Activated T-helper 17 cell treated with anti-CD3 and anti-CD28 coated beads, Interleukin-2, amount 50 U/mL, for 72 hours (primary cell): ENCODE measurements around the gene CBY2. TPM values are rescaled to one million over a fixed set of nuclear protein-coding genes. Genes with fewer than 3 reads are reported as not detected.

ENCODE experiments used
- ATAC-seq: fragments of 150-1000 bp; cut with Tn5 transposase; replicated peaks from 2 replicates; pipeline ENCODE4 v1.10.0; 2021; ENCODE audit warnings: mild to moderate bottlenecking, moderate library complexity
- H3K27ac Mint-ChIP-seq: one replicate; pipeline ENCODE4 v1.8.0; 2022; ENCODE audit warnings: mixed read lengths
- H3K27me3 Mint-ChIP-seq: one replicate; pipeline ENCODE4 v1.8.0; 2022; ENCODE audit warnings: mixed read lengths
- H3K36me3 Mint-ChIP-seq: one replicate; pipeline ENCODE4 v1.8.0; 2022; ENCODE audit warnings: low read depth, mild to moderate bottlenecking, mixed read lengths
- H3K4me1 Mint-ChIP-seq: one replicate; pipeline ENCODE4 v1.8.0; 2022; ENCODE audit warnings: mixed read lengths
- H3K4me3 Mint-ChIP-seq: one replicate; pipeline ENCODE4 v1.8.0; 2022; ENCODE audit warnings: mild to moderate bottlenecking, mixed read lengths
- H3K9me3 Mint-ChIP-seq: one replicate; pipeline ENCODE4 v1.8.0; 2022; ENCODE audit warnings: mixed read lengths
- total RNA-seq, 2 donors: library from RNA; stranded (reverse); gene quantifications; one replicate each; pipeline ENCODE4 v1.2.3, GENCODE V29; 2022

The CBY2 gene
- total RNA-seq, 2 donors from 2014 or later = not detected

DNA sequence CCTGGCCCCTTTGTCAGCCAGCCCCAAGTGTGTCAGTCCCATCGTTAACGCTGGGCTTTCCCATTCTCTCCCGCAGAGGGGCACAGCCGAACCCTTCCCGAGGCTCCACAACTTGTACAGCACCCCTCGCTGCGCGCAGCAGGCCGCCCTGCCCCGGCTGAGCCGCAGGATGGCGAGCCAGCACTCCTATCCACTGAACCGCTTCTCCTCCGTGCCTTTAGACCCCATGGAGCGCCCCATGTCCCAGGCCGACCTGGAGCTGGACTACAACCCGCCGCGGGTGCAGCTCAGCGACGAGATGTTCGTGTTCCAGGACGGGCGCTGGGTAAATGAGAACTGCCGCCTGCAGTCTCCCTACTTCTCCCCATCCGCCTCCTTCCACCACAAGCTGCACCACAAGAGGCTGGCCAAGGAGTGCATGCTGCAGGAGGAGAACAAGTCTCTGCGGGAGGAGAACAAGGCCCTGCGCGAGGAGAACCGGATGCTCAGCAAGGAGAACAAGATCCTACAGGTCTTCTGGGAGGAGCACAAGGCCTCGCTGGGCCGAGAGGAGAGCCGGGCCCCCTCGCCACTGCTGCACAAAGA, 11.1 kb downstream of the CBY2 start:
- no peak for ATAC-seq
- H3K27me3 Mint-ChIP-seq = no peaks in the 10 kb centered on the region
- H3K4me1 Mint-ChIP-seq = no peaks in the 10 kb centered on the region
- no peak overlapping the region for H3K4me3 Mint-ChIP-seq
- H3K27ac Mint-ChIP-seq = no peak overlapping the region
- peaks cover 3% of the 10 kb centered on the region for H3K9me3 Mint-ChIP-seq
- no peaks in the 10 kb centered on the region for H3K36me3 Mint-ChIP-seq

DNA sequence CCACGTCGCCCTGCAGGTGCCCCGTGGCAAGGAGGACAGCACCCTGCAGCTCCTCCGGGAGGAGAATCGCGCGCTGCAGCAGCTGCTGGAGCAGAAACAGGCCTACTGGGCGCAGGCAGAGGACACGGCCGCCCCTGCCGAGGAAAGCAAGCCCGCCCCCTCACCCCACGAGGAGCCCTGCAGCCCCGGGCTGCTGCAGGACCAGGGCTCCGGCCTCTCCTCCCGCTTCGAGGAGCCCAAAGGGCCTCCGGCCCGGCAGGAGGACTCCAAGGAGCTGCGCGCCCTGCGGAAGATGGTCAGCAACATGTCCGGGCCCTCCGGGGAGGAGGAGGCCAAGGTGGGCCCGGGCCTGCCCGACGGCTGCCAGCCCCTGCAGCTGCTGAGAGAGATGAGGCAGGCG, 11.6 kb downstream of the CBY2 start:
- Mint-ChIP-seq H3K9me3 (peaks cover 2% of the 10 kb centered on the region), H3K4me1 (no peaks in the 10 kb centered on the region), H3K27me3 (no peaks in the 10 kb centered on the region), H3K27ac (no peak overlapping the region), H3K4me3 (no peak overlapping the region), H3K36me3 (no peaks in the 10 kb centered on the region)
- no peak for ATAC-seq

DNA sequence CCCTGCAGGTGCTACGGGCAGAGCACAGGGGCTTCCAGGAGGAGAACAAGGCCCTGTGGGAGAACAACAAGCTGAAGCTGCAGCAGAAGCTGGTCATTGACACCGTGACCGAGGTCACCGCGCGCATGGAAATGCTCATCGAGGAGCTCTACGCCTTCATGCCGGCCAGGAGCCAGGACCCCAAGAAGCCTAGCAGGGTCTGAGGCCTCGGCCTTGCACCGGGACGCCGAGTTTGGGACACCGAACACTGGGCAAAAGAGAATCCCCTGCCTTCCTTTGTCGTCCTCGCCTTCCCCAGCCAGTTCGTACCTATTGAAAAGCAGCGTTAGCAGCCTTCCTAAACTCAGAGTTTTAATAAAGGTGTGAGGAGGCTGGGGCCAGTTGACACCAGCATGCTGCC, 12.1 kb downstream of the CBY2 start:
- Mint-ChIP-seq H3K27me3 (no peaks in the 10 kb centered on the region), H3K4me1 (no peaks in the 10 kb centered on the region), H3K9me3 (no peaks in the 10 kb centered on the region), H3K27ac (no peak overlapping the region), H3K4me3 (no peak overlapping the region), H3K36me3 (no peaks in the 10 kb centered on the region)
- ATAC-seq = no peak

DNA sequence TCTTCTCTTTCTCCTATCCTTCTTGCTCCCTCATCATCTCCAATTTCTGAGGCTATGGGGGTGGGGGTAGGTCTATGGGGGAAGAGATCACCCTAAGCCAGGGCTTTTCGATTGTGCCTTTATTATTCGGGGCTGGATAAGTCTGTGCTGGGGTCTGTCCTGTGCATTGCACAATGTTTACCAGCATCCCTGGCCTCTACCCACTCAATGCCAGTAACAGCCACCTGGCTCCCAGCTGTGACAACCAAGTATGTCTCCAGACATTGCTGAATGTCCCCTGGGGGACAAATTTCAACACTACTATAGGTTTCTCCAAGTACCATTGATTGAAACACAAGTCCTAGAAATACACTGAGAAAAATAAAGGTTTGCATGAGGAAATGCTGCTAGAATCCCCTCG, 13.2 kb downstream of the CBY2 start:
- H3K27me3 Mint-ChIP-seq = no peaks in the 10 kb centered on the region
- H3K4me1 Mint-ChIP-seq = no peaks in the 10 kb centered on the region
- no peaks in the 10 kb centered on the region for H3K36me3 Mint-ChIP-seq
- no peak overlapping the region for H3K27ac Mint-ChIP-seq
- H3K9me3 Mint-ChIP-seq = no peaks in the 10 kb centered on the region
- H3K4me3 Mint-ChIP-seq = no peak overlapping the region
- ATAC-seq = no peak

DNA sequence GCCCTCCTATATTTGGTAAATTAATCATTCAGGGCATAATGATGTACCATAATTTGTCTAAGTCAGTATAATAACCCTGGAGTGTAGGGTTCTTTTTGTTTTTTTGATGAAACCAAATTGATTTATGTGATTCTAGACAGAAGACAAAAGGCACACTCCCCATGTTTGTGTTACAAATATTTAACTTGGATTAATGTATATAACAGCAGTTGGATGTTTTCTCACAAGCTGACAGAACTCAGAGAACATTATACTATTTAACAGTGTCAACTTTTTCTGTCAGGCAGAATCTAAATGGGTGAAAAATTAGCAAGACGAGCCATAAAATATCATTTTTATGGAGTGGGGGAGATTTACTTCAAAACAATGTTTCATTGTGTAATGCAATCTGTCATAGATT, 15.2 kb downstream of the CBY2 start:
- no peaks in the 10 kb centered on the region for H3K9me3 Mint-ChIP-seq
- ATAC-seq = no peak

DNA sequence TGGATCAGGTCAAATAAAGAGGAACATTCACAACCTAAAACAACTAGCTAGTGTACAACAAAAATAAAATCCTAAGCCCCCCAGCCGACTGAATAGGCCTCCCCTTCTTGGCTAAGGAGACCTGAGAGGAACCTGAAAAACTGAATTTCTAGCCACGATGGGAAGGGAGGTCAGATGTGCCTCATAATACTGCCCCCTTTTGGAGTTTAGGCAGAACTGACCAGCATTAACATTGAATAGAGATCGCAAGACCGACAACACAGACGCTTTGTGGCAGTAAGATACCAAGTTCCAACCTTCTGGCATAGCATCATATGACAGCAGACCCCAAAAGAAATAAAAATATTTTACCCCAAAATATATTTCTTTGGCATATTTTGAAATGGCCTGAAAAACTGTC, 15.9 kb downstream of the CBY2 start:
- peak; percentile 50 for ATAC-seq

More for the DNA sequence above, 15.2 kb downstream of the CBY2 start:
- Mint-ChIP-seq H3K4me3 (no peak overlapping the region), H3K36me3 (no peaks in the 10 kb centered on the region), H3K27me3 (no peaks in the 10 kb centered on the region), H3K27ac (no peak overlapping the region), H3K4me1 (no peaks in the 10 kb centered on the region)

DNA sequence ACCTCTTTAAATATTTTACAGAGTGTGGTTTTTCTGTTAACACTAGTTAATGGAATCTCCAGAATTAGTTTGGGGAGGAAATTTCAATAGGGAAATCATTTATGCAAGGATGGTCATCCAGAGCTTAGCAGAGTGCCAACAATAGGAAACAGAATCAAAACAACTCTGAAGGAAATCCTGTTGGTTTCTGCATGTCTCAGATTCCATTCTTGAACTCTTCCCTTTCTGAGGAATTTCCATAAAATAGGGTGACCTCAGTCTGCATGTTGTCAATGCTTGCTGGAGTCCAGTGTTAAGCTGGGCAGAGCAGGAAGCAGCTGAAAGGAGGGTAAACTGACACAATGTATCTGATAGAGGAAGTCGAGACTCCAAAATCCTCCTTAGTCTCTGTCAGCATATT, 16.9 kb downstream of the CBY2 start:
- no peaks in the 10 kb centered on the region for H3K4me1 Mint-ChIP-seq
- no peak for ATAC-seq

More for the DNA sequence above, 15.9 kb downstream of the CBY2 start:
- H3K27ac Mint-ChIP-seq = no peak overlapping the region
- no peaks in the 10 kb centered on the region for H3K36me3 Mint-ChIP-seq
- no peaks in the 10 kb centered on the region for H3K4me1 Mint-ChIP-seq
- H3K27me3 Mint-ChIP-seq = no peaks in the 10 kb centered on the region
- no peak overlapping the region for H3K4me3 Mint-ChIP-seq
- H3K9me3 Mint-ChIP-seq = no peaks in the 10 kb centered on the region

DNA sequence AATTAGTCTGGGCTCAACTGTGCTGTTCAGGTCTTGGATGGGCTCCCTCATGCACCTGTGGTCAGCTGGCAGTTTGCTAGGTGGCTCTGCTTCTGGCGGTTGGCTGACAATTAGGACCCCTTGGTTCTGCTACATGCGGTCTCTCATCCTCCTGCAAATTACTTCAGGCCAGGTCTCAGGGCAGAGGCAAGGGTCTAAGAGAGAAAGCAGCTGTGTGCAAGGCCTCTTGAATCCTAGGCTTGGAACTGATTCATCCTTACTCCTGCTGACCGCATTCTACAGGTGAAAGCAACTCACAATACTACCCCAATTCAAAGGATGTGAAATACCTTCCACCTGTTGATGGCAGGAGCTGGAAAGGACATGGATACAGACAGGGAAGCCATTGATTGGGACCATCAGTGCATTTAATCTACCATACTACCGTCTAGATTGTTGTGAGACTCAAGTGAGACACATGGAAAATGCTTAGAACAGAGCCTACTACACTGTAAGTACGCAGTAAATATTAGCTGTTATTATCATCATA, 19.1 kb downstream of the CBY2 start:
- Mint-ChIP-seq H3K27ac (no peak overlapping the region), H3K27me3 (no peaks in the 10 kb centered on the region), H3K9me3 (no peaks in the 10 kb centered on the region)

More for the DNA sequence above, 16.9 kb downstream of the CBY2 start:
- H3K36me3 Mint-ChIP-seq = no peaks in the 10 kb centered on the region
- H3K4me3 Mint-ChIP-seq = no peak overlapping the region
- H3K27me3 Mint-ChIP-seq = no peaks in the 10 kb centered on the region
- no peaks in the 10 kb centered on the region for H3K9me3 Mint-ChIP-seq
- H3K27ac Mint-ChIP-seq = no peak overlapping the region

DNA sequence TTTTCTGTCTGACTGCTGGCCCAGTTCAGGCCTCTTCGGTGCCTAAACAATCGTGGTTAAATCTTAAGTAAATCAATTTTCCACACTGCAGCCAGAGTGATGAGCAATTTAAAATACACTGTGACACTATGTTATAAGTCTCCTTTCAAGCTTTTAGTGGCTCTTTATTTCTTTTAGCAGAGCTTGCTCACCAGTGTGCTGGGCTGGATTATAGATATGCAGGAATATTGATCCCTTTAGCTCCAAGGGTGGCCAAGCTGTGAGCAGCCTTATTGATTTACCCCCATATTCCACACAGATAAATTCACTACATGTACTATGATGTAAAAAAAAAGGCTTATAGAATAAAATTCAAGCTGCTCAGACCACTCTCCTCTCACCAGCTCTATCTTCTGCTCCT, 21.7 kb downstream of the CBY2 start:
- Mint-ChIP-seq H3K36me3 (no peaks in the 10 kb centered on the region), H3K27ac (no peak overlapping the region), H3K9me3 (no peaks in the 10 kb centered on the region), H3K4me3 (no peak overlapping the region), H3K27me3 (no peaks in the 10 kb centered on the region), H3K4me1 (no peaks in the 10 kb centered on the region)
- no peak for ATAC-seq

More for the DNA sequence above, 19.1 kb downstream of the CBY2 start:
- Mint-ChIP-seq H3K4me1 (no peaks in the 10 kb centered on the region), H3K4me3 (no peak overlapping the region), H3K36me3 (no peaks in the 10 kb centered on the region)
- ATAC-seq = no peak

DNA sequence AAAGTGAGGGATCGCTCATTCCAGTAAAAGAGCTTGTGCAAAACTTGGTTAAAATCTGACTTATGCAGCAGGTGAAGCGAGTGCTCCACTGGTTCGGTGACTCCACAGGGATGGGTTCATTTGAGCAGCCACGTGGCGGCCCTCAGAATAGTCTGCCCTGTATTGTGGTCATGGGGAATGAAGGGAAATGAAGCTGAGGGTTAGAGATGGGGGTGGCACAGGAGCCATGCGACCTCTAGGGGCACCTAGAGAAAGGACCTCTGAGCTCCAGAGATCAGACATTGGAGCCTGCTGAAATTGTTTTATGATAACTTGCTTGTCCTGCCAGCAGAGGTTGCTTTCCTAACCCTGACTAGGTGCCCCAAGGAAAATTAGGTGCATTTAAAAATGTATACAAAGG, 26.6 kb downstream of the CBY2 start:
- ATAC-seq = no peak
- H3K27me3 Mint-ChIP-seq = no peaks in the 10 kb centered on the region

DNA sequence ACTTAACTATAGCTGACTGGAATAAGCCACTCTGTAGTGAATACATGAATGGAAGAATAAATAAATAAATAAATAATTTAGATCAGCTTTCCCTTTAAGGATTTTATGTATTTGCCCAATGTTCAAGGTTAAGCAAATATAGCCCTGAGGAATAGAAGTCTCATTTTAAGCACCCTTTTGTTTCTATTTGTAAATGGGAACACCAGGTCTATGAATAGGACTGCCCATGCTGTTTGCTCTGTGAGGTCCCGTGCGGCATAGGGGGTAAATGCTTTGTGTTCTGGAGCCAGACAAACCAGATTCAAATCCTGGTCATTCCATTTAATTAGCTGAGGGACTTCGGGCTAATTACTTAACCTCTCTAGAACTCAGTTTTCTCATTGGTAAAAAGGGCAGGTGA, 29.3 kb downstream of the CBY2 start:
- no peak overlapping the region for H3K4me3 Mint-ChIP-seq
- no peaks in the 10 kb centered on the region for H3K4me1 Mint-ChIP-seq
- no peak for ATAC-seq
- no peak overlapping the region for H3K27ac Mint-ChIP-seq
- H3K27me3 Mint-ChIP-seq = no peaks in the 10 kb centered on the region
- H3K36me3 Mint-ChIP-seq = no peaks in the 10 kb centered on the region
- no peaks in the 10 kb centered on the region for H3K9me3 Mint-ChIP-seq

More for the DNA sequence above, 26.6 kb downstream of the CBY2 start:
- Mint-ChIP-seq H3K4me1 (no peaks in the 10 kb centered on the region), H3K4me3 (no peak overlapping the region), H3K9me3 (no peaks in the 10 kb centered on the region), H3K27ac (no peak overlapping the region), H3K36me3 (no peaks in the 10 kb centered on the region)

DNA sequence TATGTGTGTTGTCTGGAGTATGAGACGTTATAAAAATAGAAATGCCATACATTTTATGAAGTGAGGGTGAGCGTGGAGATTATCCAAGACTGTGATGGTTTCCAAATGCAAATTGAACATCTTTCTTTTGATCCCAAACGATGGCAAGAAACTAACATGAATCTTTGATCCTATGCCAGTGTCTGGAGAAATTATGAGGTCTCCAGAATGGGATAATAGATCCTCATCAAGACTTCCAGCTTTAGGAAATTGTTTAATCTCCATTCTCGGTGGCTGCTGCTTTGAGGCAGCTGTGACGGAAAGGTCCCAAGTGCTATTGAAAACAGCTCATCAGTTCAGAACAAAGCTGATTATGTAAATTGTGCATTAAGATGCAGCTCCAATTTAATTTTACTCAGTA, 30.8 kb downstream of the CBY2 start:
- Mint-ChIP-seq H3K27ac (no peak overlapping the region), H3K4me3 (no peak overlapping the region), H3K4me1 (no peaks in the 10 kb centered on the region), H3K27me3 (no peaks in the 10 kb centered on the region), H3K36me3 (no peaks in the 10 kb centered on the region), H3K9me3 (no peaks in the 10 kb centered on the region)
- no peak for ATAC-seq

DNA sequence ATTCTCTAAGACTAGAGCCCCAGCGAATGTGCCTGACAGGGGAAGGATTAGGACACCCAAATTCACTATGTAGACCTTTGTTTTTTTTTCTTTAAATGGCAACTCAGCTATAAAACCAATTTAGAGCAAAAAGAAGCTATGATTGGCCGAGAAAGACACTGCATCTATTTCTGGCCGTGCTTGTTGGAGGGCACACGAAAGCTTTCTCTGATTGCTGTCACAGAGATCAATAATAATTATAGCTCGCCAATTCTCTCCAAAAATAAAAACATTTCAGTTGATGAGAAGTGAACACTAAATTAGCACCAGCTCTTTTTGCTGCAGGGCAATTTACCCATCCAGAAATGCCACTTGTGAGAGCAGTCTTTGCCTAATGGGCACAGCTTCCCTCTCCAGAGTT, 31.2 kb downstream of the CBY2 start:
- Mint-ChIP-seq H3K36me3 (no peaks in the 10 kb centered on the region), H3K9me3 (no peaks in the 10 kb centered on the region), H3K27ac (no peak overlapping the region), H3K4me3 (no peak overlapping the region), H3K4me1 (no peaks in the 10 kb centered on the region), H3K27me3 (no peaks in the 10 kb centered on the region)
- no peak for ATAC-seq

DNA sequence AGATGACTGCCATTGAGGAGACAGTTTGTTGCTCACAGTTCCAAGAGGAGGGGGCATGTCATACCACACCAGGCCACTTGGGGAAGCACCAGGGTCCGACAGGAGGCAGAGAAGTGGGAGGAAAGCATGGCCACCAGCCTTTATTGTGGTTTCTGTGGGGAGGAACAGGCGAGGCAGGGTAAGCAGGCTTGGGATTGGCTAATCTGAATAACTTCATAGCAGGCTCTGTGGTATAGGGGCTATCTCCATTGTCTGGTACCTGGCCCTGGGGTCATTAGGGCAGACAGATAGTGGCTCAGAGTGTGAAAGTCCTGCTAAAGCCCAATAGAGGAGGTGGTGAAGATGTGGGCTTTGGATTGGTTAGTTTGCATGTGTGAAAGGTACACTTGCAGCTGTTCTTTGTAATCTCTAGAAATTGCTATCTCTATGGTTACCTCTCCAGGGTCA, 35.5 kb downstream of the CBY2 start:
- no peak overlapping the region for H3K27ac Mint-ChIP-seq

DNA sequence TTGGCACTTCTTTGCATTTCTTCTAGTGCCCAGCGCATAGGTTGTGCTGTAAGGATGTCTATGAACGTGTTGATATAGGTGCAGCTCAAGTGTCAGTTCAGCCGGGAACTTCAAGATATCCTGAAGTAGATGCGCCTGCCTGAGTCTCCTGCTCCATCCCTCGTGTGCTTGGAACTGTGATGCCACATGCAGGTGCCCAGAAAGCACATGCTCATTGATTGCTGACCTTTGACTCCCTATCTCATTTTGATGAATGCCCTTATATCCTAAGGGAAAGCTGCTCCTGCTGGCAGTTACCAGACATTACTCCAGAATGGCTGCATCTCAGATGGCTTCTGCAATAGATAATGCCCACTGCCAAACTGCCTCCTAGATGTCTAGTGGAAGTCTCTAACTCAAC, 40.9 kb downstream of the CBY2 start:
- ATAC-seq = no peak
- Mint-ChIP-seq H3K9me3 (no peaks in the 10 kb centered on the region), H3K4me3 (no peak overlapping the region), H3K4me1 (no peaks in the 10 kb centered on the region), H3K27ac (no peak overlapping the region), H3K36me3 (no peaks in the 10 kb centered on the region), H3K27me3 (peaks cover 6% of the 10 kb centered on the region)

More for the DNA sequence above, 35.5 kb downstream of the CBY2 start:
- no peaks in the 10 kb centered on the region for H3K36me3 Mint-ChIP-seq
- no peaks in the 10 kb centered on the region for H3K27me3 Mint-ChIP-seq
- peak; percentile 56 for ATAC-seq
- H3K4me1 Mint-ChIP-seq = no peaks in the 10 kb centered on the region
- H3K9me3 Mint-ChIP-seq = no peaks in the 10 kb centered on the region
- H3K4me3 Mint-ChIP-seq = no peak overlapping the region

DNA sequence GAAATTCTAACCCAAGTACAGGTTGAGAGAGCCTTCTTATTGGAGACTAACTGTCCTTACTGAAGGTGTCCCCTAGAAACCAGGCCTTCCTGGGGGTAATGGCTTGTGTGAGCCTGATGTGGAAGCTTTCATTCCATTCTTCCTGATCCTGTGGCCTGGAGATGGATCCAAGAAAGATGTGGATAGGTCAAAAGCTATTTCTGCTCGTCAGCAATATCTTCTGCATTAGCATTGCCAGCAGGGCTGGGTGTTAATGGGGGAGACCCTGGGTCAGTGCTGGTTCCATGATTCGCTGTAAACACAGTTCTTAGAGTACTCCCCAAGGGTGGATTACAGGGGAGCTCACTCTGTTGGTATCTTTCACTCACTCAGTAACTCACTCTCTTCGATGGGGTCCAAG, 42.9 kb downstream of the CBY2 start:
- Mint-ChIP-seq H3K9me3 (no peaks in the 10 kb centered on the region), H3K27ac (no peak overlapping the region)

More for the DNA sequence above, 42.9 kb downstream of the CBY2 start:
- no peaks in the 10 kb centered on the region for H3K36me3 Mint-ChIP-seq
- H3K4me3 Mint-ChIP-seq = no peak overlapping the region
- H3K27me3 Mint-ChIP-seq = peaks cover 9% of the 10 kb centered on the region
- ATAC-seq = no peak
- H3K4me1 Mint-ChIP-seq = no peaks in the 10 kb centered on the region
